Measurements from ENCODE around the gene ONECUT1. TPM values are rescaled to one million over a fixed set of nuclear protein-coding genes. Genes with fewer than 3 reads are reported as not detected.

ONECUT1 gene
- total RNA-seq, 1 experiment from 2014 or later, result 35.9 TPM

DNA sequence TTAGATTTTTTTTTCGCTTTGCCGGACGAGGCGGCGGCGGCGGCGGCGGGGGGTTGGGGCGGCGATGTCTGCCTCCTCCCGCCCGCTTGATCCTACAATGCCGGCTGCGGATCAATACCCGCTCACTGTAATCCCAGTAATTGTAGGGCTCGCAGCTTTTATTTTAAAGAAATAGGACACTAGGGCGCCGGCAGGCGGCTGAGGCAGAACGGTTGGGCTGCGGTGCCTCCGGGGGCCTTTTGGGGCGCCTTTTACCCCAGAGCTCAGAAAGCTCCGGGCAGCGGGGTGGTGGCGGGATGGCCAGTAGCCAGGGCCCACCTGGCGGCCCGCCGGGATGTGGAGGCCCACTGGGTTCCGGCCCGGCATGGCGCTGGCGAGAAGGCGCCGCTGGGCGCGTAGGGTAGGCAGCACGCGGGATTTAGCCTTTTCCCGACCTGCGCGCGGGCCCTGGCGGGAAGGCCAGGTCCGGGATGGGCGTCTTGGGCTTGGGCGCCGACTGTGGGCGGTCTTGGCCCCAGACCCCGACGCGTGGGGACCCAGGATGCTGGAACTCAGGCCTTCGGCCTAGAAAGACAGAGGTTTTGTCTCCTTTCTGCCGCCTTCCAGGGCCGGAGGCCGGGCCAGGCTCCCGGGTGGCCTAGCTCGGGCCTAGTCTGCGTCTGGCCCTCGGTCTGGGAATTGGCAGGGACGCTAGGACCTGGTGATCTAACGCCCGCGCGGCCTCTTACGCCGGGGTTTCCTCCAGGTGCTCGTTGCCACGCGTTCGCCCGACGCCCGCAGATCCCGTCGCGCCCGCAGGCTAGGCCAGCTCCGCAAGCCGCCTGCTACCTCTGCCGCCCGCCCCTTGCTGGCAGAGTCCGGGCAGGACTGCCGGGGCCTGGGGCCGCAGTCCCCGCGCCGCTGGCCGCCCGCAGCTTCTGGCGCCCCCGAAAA, 15.5 kb upstream of the ONECUT1 start (continued):
- TF ChIP-seq CBFB (CRISPR knock-in tag; IDR thresholded peaks at IDR 0.05; ENCODE audit: low read depth), result no peak
- TF ChIP-seq TCF7 (CRISPR knock-in tag; IDR thresholded peaks at IDR 0.05; ENCODE audit: low read depth), result 0 out of 2 replicates have a peak, but pooled peaks have one; percentile 22
- no peak; the same call in 1 of the 2 replicates for TF ChIP-seq KAT7 (CRISPR knock-in tag; IDR thresholded peaks at IDR 0.05; ENCODE audit: borderline replicate concordance)
- TF ChIP-seq CDX4 (CRISPR knock-in tag; IDR thresholded peaks at IDR 0.05; ENCODE audit: borderline replicate concordance), result no peak
- peak; percentile 59; the same call in 1 of the 2 replicates for TF ChIP-seq ZNF219 (CRISPR knock-in tag; IDR thresholded peaks at IDR 0.05; ENCODE audit: borderline replicate concordance)
- TF ChIP-seq, protein P1, sequence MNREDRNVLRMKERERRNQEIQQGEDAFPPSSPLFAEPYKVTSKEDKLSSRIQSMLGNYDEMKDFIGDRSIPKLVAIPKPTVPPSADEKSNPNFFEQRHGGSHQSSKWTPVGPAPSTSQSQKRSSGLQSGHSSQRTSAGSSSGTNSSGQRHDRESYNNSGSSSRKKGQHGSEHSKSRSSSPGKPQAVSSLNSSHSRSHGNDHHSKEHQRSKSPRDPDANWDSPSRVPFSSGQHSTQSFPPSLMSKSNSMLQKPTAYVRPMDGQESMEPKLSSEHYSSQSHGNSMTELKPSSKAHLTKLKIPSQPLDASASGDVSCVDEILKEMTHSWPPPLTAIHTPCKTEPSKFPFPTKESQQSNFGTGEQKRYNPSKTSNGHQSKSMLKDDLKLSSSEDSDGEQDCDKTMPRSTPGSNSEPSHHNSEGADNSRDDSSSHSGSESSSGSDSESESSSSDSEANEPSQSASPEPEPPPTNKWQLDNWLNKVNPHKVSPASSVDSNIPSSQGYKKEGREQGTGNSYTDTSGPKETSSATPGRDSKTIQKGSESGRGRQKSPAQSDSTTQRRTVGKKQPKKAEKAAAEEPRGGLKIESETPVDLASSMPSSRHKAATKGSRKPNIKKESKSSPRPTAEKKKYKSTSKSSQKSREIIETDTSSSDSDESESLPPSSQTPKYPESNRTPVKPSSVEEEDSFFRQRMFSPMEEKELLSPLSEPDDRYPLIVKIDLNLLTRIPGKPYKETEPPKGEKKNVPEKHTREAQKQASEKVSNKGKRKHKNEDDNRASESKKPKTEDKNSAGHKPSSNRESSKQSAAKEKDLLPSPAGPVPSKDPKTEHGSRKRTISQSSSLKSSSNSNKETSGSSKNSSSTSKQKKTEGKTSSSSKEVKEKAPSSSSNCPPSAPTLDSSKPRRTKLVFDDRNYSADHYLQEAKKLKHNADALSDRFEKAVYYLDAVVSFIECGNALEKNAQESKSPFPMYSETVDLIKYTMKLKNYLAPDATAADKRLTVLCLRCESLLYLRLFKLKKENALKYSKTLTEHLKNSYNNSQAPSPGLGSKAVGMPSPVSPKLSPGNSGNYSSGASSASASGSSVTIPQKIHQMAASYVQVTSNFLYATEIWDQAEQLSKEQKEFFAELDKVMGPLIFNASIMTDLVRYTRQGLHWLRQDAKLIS (CRISPR knock-in tag; IDR thresholded peaks at IDR 0.05; ENCODE audit: borderline replicate concordance), result no peak
- TF ChIP-seq ZNF263 (CRISPR knock-in tag; IDR thresholded peaks at IDR 0.05; ENCODE audit: low read depth), result no peak
- TF ChIP-seq RELA (CRISPR knock-in tag; IDR thresholded peaks at IDR 0.05; ENCODE audit: borderline replicate concordance), result no peak
- 0 out of 2 replicates have a peak, but pooled peaks have one; percentile 8 for TF ChIP-seq JUN (CRISPR knock-in tag; IDR thresholded peaks at IDR 0.05)
- TF ChIP-seq RORB (CRISPR knock-in tag; IDR thresholded peaks at IDR 0.05), result no peak
- TF ChIP-seq, protein P2, sequence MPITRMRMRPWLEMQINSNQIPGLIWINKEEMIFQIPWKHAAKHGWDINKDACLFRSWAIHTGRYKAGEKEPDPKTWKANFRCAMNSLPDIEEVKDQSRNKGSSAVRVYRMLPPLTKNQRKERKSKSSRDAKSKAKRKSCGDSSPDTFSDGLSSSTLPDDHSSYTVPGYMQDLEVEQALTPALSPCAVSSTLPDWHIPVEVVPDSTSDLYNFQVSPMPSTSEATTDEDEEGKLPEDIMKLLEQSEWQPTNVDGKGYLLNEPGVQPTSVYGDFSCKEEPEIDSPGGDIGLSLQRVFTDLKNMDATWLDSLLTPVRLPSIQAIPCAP (CRISPR knock-in tag; IDR thresholded peaks at IDR 0.05), result no peak
- 0 out of 2 replicates have a peak, but pooled peaks have one; percentile 40 for TF ChIP-seq USF2 (CRISPR knock-in tag; IDR thresholded peaks at IDR 0.05)
- no peak for TF ChIP-seq NR2C2 (CRISPR knock-in tag; IDR thresholded peaks at IDR 0.05)
- peak; percentile 33; the same call in 1 of the 2 replicates for TF ChIP-seq NFYB (CRISPR knock-in tag; conservative IDR thresholded peaks at IDR 0.05; ENCODE audit: low read depth)
- no peak for TF ChIP-seq NR1H2 (CRISPR knock-in tag; IDR thresholded peaks at IDR 0.05)
- no peak for TF ChIP-seq ZNF232 (CRISPR knock-in tag; IDR thresholded peaks at IDR 0.05)
- TF ChIP-seq ZNF281 (CRISPR knock-in tag; IDR thresholded peaks at IDR 0.05), result 0 out of 2 replicates have a peak, but pooled peaks have one; percentile 21
- no peak for TF ChIP-seq ATF1 (CRISPR knock-in tag; IDR thresholded peaks at IDR 0.05)
- no peak for TF ChIP-seq GTF2I (CRISPR knock-in tag; conservative IDR thresholded peaks at IDR 0.05)
- peak; percentile 51; the same call in 1 of the 2 replicates for TF ChIP-seq FOXP1 (CRISPR knock-in tag; IDR thresholded peaks at IDR 0.05; ENCODE audit: borderline replicate concordance)
- TF ChIP-seq, protein P3, sequence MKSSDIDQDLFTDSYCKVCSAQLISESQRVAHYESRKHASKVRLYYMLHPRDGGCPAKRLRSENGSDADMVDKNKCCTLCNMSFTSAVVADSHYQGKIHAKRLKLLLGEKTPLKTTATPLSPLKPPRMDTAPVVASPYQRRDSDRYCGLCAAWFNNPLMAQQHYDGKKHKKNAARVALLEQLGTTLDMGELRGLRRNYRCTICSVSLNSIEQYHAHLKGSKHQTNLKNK (CRISPR knock-in tag; IDR thresholded peaks at IDR 0.05), result no peak
- TF ChIP-seq MXD4 (CRISPR knock-in tag; IDR thresholded peaks at IDR 0.05; ENCODE audit: borderline replicate concordance), result no peak
- no peak for TF ChIP-seq IRF2 (CRISPR knock-in tag; IDR thresholded peaks at IDR 0.05; ENCODE audit: borderline replicate concordance, low read depth)
- TF ChIP-seq, protein P4, sequence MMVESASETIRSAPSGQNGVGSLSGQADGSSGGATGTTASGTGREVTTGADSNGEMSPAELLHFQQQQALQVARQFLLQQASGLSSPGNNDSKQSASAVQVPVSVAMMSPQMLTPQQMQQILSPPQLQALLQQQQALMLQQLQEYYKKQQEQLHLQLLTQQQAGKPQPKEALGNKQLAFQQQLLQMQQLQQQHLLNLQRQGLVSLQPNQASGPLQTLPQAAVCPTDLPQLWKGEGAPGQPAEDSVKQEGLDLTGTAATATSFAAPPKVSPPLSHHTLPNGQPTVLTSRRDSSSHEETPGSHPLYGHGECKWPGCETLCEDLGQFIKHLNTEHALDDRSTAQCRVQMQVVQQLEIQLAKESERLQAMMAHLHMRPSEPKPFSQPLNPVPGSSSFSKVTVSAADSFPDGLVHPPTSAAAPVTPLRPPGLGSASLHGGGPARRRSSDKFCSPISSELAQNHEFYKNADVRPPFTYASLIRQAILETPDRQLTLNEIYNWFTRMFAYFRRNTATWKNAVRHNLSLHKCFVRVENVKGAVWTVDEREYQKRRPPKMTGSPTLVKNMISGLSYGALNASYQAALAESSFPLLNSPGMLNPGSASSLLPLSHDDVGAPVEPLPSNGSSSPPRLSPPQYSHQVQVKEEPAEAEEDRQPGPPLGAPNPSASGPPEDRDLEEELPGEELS (CRISPR knock-in tag; IDR thresholded peaks at IDR 0.05), result no peak
- no peak for TF ChIP-seq ATF2 (CRISPR knock-in tag; IDR thresholded peaks at IDR 0.05; ENCODE audit: borderline replicate concordance, low read depth)
